Upper lobe of right lung (tissue), 1 donor: ENCODE results near the gene RANBP3. TPM values are rescaled to one million over a fixed set of nuclear protein-coding genes. Genes with fewer than 3 reads are reported as not detected.
A peak's percentile ranks its signal among the peaks of the same experiment; 100 is the strongest.

Source experiments
- ATAC-seq: fragments of 200-7000 bp; cut with Tn5 transposase; one replicate; pipeline ENCODE4 v1.9.1; 2020; ENCODE audit warnings: mild to moderate bottlenecking, moderate library complexity
- DNase-seq: peaks from one replicate; pipeline ENCODE4 v3.0.0-alpha.2; 2020
- H3K27ac ChIP-seq: fragments of 200-600 bp; one replicate; pipeline ENCODE4 v1.8.0; 2022
- H3K27me3 ChIP-seq: fragments of 200-600 bp; one replicate; pipeline ENCODE4 v1.8.0; 2022; ENCODE audit warnings: mild to moderate bottlenecking
- H3K36me3 ChIP-seq: fragments of 200-600 bp; one replicate; pipeline ENCODE4 v1.8.0; 2022
- H3K4me1 ChIP-seq: fragments of 200-600 bp; one replicate; pipeline ENCODE4 v1.8.0; 2022
- H3K4me3 ChIP-seq: fragments of 200-600 bp; one replicate; pipeline ENCODE4 v1.8.0; 2022; ENCODE audit warnings: mild to moderate bottlenecking
- H3K9me3 ChIP-seq: fragments of 200-600 bp; one replicate; pipeline ENCODE4 v1.8.0; 2022
- intact Hi-C: fragments of 100-400 bp; cut with DNase I; formaldehyde crosslinking; loops from one replicate; pipeline ENCODE4 v1.11.0; 2022
- total RNA-seq: library from RNA; stranded (reverse); fragmentation: NEBNext Ultra II Directional; extraction: Animal tissue kit (Norgen Biotek cat#: 25700); gene quantifications from one replicate; pipeline ENCODE4 v1.2.1, GENCODE V29; 2021
- TF ChIP-seq, protein P1 (sequence below): fragments of 200-600 bp; IDR thresholded peaks from one replicate; pipeline ENCODE4 v1.8.0; 2022; ENCODE audit warnings: antibody characterized with exemption
- donor health status: DM: no; HTN: yes; CAD: no; lungs with severe emphysema.

Gene RANBP3
- total RNA-seq, 1 donor from 2014 or later = 65.5 TPM

DNA sequence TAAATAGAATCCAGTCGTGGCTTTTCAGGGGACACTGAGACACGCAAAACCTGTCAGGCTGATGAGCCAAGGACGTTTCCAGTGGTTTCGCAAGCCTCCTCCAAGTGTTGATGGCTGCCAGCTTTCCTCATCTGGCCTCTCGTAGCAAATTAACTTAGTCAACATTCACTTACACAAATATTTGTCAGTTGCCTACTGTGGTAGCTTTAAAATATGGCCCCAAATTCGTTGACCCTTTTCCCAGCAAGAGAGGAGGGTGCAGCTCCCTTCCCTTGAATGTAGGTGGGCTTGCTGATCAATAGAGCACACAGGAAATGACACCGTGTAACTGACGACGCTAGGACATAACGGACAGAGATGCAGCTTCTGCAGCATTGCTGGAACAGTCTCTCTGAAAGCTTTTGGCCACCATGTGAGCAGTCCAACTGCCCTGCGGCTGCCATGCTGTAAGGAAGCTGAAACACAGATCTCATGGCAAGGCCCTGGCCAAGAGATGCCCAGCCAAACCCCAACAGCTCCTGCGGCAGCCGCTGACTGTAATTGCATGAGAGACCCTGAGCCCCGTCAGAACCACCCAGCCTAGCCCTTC is 5.5 kb upstream of the RANBP3 start:
- DNase-seq = no peak
- H3K4me3 ChIP-seq = no peak overlapping the region
- TF ChIP-seq, protein P1, sequence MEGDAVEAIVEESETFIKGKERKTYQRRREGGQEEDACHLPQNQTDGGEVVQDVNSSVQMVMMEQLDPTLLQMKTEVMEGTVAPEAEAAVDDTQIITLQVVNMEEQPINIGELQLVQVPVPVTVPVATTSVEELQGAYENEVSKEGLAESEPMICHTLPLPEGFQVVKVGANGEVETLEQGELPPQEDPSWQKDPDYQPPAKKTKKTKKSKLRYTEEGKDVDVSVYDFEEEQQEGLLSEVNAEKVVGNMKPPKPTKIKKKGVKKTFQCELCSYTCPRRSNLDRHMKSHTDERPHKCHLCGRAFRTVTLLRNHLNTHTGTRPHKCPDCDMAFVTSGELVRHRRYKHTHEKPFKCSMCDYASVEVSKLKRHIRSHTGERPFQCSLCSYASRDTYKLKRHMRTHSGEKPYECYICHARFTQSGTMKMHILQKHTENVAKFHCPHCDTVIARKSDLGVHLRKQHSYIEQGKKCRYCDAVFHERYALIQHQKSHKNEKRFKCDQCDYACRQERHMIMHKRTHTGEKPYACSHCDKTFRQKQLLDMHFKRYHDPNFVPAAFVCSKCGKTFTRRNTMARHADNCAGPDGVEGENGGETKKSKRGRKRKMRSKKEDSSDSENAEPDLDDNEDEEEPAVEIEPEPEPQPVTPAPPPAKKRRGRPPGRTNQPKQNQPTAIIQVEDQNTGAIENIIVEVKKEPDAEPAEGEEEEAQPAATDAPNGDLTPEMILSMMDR = no peak
- H3K27ac ChIP-seq = peak overlapping the region; percentile 33
- no peaks in the 10 kb centered on the region for H3K36me3 ChIP-seq
- peaks cover 16% of the 10 kb centered on the region for H3K4me1 ChIP-seq
- no peaks in the 10 kb centered on the region for H3K27me3 ChIP-seq
- ATAC-seq = no peak
- intact Hi-C loops = no loop called here
- H3K9me3 ChIP-seq = no peaks in the 10 kb centered on the region

DNA sequence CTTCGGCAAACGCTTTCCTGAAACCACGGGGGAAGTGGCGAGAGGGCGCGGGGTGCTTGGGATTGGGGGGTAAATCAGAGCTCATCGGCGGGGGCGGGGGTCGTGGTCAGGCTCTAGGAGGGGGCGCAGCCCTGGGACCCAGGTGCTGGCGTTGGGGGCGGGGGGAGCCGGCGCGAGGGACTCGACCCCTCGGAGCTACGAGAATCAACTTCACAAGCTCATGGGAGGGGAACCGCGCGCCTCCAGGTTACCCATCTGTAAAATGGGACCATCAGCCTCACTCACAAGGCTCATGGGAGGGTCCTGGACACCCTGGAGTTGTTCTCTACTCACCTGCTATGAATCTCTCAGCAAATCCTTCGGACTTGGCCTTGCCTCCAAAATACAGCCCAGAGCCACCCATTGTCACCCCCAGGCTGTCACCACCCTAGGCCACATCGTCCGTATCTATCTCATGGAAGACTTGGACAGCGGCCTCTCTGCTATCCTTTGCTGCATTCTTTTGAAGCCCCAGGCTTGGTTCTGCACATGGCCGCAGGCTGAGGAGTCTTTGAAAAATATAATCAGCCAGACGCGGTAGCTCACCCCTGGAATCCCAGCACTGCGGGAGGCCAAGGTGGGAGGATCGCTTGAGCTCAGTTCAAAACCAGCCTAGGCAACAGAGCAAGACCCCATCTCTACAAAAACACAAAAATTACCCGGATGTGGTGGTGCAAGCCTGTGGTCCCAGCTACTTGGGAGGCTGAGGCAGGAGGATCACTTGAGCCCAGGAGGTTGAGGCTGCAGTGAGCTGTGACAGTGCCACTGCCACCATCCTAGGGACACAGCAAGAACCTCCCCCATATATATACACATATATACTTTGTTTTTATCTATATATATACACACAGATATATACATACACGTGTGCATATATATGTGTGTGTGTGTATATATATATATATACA is 939 bp upstream of the RANBP3 start:
- peaks cover 33% of the 10 kb centered on the region for H3K4me1 ChIP-seq
- no peaks in the 10 kb centered on the region for H3K9me3 ChIP-seq
- peaks cover 15% of the 10 kb centered on the region for H3K36me3 ChIP-seq
- DNase-seq = no peak
- H3K27ac ChIP-seq = peak overlapping the region; percentile 84
- intact Hi-C loops = no loop called here
- no peaks in the 10 kb centered on the region for H3K27me3 ChIP-seq
- H3K4me3 ChIP-seq = peak overlapping the region; percentile 99
- TF ChIP-seq, protein P1 = no peak
- ATAC-seq = no peak

DNA sequence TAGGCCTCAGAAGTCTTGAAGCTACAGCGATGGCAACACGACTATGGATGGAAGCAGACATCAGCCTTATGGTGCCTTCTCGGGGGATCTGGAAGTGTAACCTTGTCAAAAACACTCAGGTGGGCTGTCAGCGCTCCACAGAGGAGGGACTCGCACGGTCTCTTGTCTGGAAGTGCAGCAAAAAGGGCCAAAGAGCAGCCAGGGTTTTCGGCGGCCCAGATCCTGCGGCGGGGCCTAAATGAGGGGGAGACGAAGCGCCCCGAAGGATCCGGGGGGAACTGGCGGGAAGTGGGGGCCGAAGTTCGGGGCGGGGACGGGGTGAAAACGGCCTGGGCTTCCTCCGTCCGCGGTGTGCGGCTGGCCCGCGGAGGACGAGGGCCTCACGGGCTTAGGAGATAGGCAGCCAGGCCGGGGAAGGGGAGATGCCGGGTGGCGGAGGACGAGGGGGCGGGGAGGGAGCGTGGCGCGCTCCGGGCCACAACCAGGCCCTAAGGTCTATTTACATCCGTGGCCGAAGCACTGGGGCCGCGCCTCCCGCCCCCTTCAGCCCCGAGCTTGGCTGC is 637 bp downstream of the RANBP3 start:
- Histone ChIP-seq H3K4me1 (peaks cover 33% of the 10 kb centered on the region), H3K27me3 (no peaks in the 10 kb centered on the region), H3K4me3 (peak overlapping the region; percentile 99), H3K27ac (peak overlapping the region; percentile 92), H3K9me3 (no peaks in the 10 kb centered on the region), H3K36me3 (peaks cover 24% of the 10 kb centered on the region)
- TF ChIP-seq, protein P1 = no peak
- ATAC-seq (no peak), DNase-seq (no peak)
- intact Hi-C loops = no loop called here

DNA sequence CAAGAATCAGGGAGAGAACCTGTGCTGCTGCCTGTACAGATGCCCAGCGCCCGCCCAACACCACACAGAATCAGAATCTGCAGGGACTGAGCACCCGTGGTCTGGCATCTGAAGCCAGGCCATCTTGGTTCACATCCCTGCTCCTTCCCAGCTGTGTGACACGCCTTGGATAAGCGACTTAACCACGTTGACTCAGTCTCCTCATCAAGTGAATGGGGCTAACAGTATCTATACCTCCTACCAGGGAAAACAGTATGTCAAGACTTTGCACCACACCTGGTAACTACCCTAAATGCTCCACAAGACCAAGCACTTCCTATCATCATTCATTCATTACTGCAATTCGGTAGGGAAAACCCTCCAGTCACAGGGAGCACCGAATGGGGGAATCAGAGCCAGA is 1.2 kb downstream of the RANBP3 start:
- DNase-seq (no peak), ATAC-seq (no peak)
- TF ChIP-seq, protein P1 = no peak
- Histone ChIP-seq H3K27ac (peak overlapping the region; percentile 92), H3K27me3 (no peaks in the 10 kb centered on the region), H3K4me3 (peak overlapping the region; percentile 99), H3K4me1 (peaks cover 33% of the 10 kb centered on the region), H3K9me3 (no peaks in the 10 kb centered on the region), H3K36me3 (peaks cover 24% of the 10 kb centered on the region)
- intact Hi-C loops = no loop called here

DNA sequence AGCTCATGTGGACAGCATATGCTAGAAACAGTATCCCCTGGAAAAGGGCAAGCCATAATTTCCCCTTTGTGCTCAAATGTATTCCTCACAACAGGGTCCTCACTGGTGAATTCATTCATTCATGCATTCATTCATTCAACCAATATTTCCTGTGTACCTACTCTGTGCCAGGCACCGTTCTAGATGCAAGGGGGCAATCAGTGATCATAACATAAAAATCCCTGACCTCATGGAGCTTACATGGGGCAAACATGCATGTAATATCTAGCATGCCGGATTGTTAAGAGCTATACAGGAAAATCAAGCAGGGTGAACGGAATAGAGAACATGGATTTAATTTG is 2.6 kb downstream of the RANBP3 start:
- H3K27ac ChIP-seq = no peak overlapping the region
- H3K9me3 ChIP-seq = no peaks in the 10 kb centered on the region
- H3K27me3 ChIP-seq = no peaks in the 10 kb centered on the region
- TF ChIP-seq, protein P1 = no peak
- no peak for ATAC-seq
- peaks cover 33% of the 10 kb centered on the region for H3K4me1 ChIP-seq
- DNase-seq = no peak
- peak overlapping the region; percentile 2 for H3K4me3 ChIP-seq
- intact Hi-C loops = no loop called here
- peaks cover 24% of the 10 kb centered on the region for H3K36me3 ChIP-seq
